K562 (cell line): ENCODE measurements around the gene DCST1. TPM values are rescaled to one million over a fixed set of nuclear protein-coding genes. Genes with fewer than 3 reads are reported as not detected.

Source experiments
- BRF1 ChIP-seq: IDR thresholded peaks from 3 replicates; pipeline ENCODE4 v1.6.1; 2011; ENCODE audit warnings: borderline replicate concordance, mild to moderate bottlenecking; ENCODE audit not compliant: insufficient read length; ENCODE audit errors: extremely low read depth
- CHD2 ChIP-seq: IDR thresholded peaks from 2 replicates; pipeline ENCODE4 v1.6.1; 2011; ENCODE audit warnings: low read depth, low read length
- E2F3 ChIP-seq: fragments of 250-450 bp; sonication (Bioruptor Pico); IDR thresholded peaks from 2 replicates; pipeline ENCODE4 v1.4.0; 2020; ENCODE audit warnings: mild to moderate bottlenecking
- ERF ChIP-seq: fragments of 450-650 bp; formaldehyde crosslinking; IDR thresholded peaks from 2 replicates; pipeline ENCODE4 v1.4.0; 2020; ENCODE audit warnings: mild to moderate bottlenecking, mixed read lengths
- ETS1 ChIP-seq: conservative IDR thresholded peaks from 2 replicates; pipeline ENCODE4 v1.6.1; 2011; ENCODE audit warnings: low read depth, mild to moderate bottlenecking, low read length; ENCODE audit not compliant: control insufficient read depth
- FOXJ2 ChIP-seq: fragments of 200-800 bp; sonication (Bioruptor generic); IDR thresholded peaks from 2 replicates; pipeline ENCODE4 v1.6.1; 2016; ENCODE audit warnings: missing genetic modification characterization, missing compliant biosample characterization
- HDAC3 ChIP-seq: fragments of 450-650 bp; IDR thresholded peaks from 2 replicates; pipeline ENCODE4 v1.6.1; 2018; ENCODE audit warnings: borderline replicate concordance, mild to moderate bottlenecking, moderate library complexity; ENCODE audit not compliant: partially characterized antibody
- KDM5B ChIP-seq: fragments of 200-600 bp; sonication (generic); IDR thresholded peaks from 2 replicates; pipeline ENCODE4 v1.6.1; 2012; ENCODE audit warnings: low read depth, mild to moderate bottlenecking, moderate library complexity, low read length, control low read depth, inconsistent platforms; ENCODE audit not compliant: insufficient replicate concordance
- MTF1 ChIP-seq: fragments of 250-450 bp; sonication (Bioruptor Pico); IDR thresholded peaks from 2 replicates; pipeline ENCODE4 v1.9.0; 2021; ENCODE audit warnings: moderate library complexity, mild to moderate bottlenecking, inconsistent platforms, borderline replicate concordance
- NCOA1 ChIP-seq: fragments of 450-650 bp; IDR thresholded peaks from 2 replicates; pipeline ENCODE4 v1.6.1; 2016; ENCODE audit warnings: low read depth
- NFE2L1 ChIP-seq: fragments of 450-650 bp; IDR thresholded peaks from 2 replicates; pipeline ENCODE4 v1.6.1; 2016; ENCODE audit warnings: missing genetic modification characterization, low read depth, mild to moderate bottlenecking, missing compliant biosample characterization, moderate library complexity, borderline replicate concordance
- NONO ChIP-seq, 2 experiments: fragments of 200-400 bp in 1 of 2; fragments of 450-650 bp in 1 of 2; formaldehyde crosslinking in 1 of 2; IDR thresholded peaks; 2 replicates each; pipeline ENCODE4 v1.6.1; 2017; ENCODE audit warnings: low read depth in 2 of 2, mild to moderate bottlenecking in 2 of 2, moderate library complexity in 2 of 2, low read length in 1 of 2
- PTBP1 ChIP-seq: fragments of 200-400 bp; formaldehyde crosslinking; IDR thresholded peaks from 2 replicates; pipeline ENCODE4 v1.6.1; 2017; ENCODE audit warnings: low read depth, low read length
- RFX7 ChIP-seq: fragments of 250-450 bp; sonication (Bioruptor Pico); IDR thresholded peaks from 2 replicates; pipeline ENCODE4 v1.5.1; 2021; ENCODE audit warnings: mild to moderate bottlenecking
- SAFB ChIP-seq: fragments of 200-400 bp; formaldehyde crosslinking; IDR thresholded peaks from 2 replicates; pipeline ENCODE4 v1.6.1; 2017; ENCODE audit warnings: low read depth, low read length, borderline replicate concordance
- TAF15 ChIP-seq: fragments of 200-400 bp; formaldehyde crosslinking; IDR thresholded peaks from 2 replicates; pipeline ENCODE4 v1.6.1; 2017; ENCODE audit warnings: mild to moderate bottlenecking, low read depth, low read length, moderate library complexity
- ZBTB12 ChIP-seq: fragments of 250-450 bp; sonication (Bioruptor Pico); IDR thresholded peaks from 2 replicates; pipeline ENCODE4 v1.4.0; 2020
- ZNF408 ChIP-seq: fragments of 250-450 bp; sonication (Bioruptor Pico); IDR thresholded peaks from 2 replicates; pipeline ENCODE4 v1.4.0; 2020; ENCODE audit warnings: low read depth, mild to moderate bottlenecking, moderate library complexity
- ZNF764 ChIP-seq: fragments of 250-450 bp; sonication (Bioruptor Pico); IDR thresholded peaks from 2 replicates; pipeline ENCODE4 v1.4.0; 2020; ENCODE audit warnings: low read depth, mild to moderate bottlenecking, moderate library complexity
- polyA plus RNA-seq, 8 experiments: library from polyadenylated mRNA; depleted of rRNA in 4 of 8; stranded (reverse) in 5 of 8; unstranded in 3 of 8; fragments of >200 nt; fragmentation: Nextera tagmentation in 2 of 8; fragmentation: Illumina TruSeq in 1 of 8; extraction: Ambion mirVana in 2 of 8; extraction: Trizol in 1 of 8; gene quantifications; 2 replicates each; pipeline versions ENCODE4 v1.2.1 to v1.2.3, GENCODE V29; 2011 to 2014; ENCODE audit warnings: inconsistent platforms in 1 of 8, missing spikeins in 1 of 8
- total RNA-seq, 7 experiments: library from RNA; depleted of rRNA in 6 of 7; stranded (reverse); fragments of >200 nt in 6 of 7; fragmentation: Illumina TruSeq in 2 of 7; extraction: Trizol in 2 of 7; gene quantifications; 2 replicates each; pipeline versions ENCODE4 v1.2.1 to v1.2.3, GENCODE V29; 2011 to 2021; ENCODE audit warnings: low replicate concordance in 1 of 7
- TF ChIP-seq, protein P1 (sequence below), 2 experiments: fragments of 150-350 bp in 1 of 2; IDR thresholded peaks; 2 replicates each; pipeline ENCODE4 v1.6.1; 2012 to 2016; ENCODE audit warnings: low read depth in 2 of 2, low read length in 2 of 2, mild to moderate bottlenecking in 1 of 2, moderate library complexity in 1 of 2
- TF ChIP-seq, protein P2 (sequence below): sonication (generic); formaldehyde crosslinking; IDR thresholded peaks from 2 replicates; pipeline ENCODE4 v1.8.1; 2022; ENCODE audit warnings: missing genetic modification reagents

Gene DCST1
- total and polyA plus RNA-seq, 9 of the 15 experiments (the other 6 are each of a cell fraction or from before 2014, with no cell fraction given): not detected

DNA sequence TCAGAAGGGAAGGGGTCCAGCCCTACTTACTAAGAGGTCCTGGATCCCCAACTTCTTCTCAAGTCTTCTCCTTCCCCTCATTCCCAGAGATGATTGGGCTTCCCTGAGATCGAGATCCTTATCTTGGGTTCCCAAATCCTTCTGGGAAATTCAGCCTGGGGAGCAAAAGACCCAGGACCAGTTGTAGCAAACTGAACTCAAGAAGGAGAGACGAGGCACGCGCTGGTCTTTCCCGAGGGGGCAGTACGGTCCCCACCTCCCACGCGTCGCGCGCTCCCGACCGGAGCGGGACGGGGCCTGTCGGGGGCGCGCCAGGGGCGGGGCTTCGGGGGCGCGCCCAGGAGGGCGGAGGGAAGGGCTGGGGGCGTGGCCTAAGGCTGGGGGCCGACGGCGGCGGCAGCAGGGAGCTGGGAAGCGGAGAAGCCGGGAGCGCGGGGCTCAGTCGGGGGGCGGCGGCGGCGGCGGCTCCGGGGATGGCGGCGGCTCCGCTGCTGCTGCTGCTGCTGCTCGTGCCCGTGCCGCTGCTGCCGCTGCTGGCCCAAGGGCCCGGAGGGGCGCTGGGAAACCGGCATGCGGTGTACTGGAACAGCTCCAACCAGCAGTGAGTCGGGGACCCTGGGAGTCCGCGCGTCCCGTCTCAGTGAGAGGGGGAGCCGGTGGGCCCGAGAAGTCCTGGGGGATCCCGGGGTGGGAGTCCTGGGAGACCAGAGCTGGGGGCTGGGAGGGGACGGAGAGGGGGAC is 45.0 kb downstream of the DCST1 start, which contains the start of gene EFNA3 (continued):
- TF ChIP-seq ETS1: 0 out of 2 replicates have a peak, but pooled peaks have one; percentile 10
- TF ChIP-seq, protein P1, sequence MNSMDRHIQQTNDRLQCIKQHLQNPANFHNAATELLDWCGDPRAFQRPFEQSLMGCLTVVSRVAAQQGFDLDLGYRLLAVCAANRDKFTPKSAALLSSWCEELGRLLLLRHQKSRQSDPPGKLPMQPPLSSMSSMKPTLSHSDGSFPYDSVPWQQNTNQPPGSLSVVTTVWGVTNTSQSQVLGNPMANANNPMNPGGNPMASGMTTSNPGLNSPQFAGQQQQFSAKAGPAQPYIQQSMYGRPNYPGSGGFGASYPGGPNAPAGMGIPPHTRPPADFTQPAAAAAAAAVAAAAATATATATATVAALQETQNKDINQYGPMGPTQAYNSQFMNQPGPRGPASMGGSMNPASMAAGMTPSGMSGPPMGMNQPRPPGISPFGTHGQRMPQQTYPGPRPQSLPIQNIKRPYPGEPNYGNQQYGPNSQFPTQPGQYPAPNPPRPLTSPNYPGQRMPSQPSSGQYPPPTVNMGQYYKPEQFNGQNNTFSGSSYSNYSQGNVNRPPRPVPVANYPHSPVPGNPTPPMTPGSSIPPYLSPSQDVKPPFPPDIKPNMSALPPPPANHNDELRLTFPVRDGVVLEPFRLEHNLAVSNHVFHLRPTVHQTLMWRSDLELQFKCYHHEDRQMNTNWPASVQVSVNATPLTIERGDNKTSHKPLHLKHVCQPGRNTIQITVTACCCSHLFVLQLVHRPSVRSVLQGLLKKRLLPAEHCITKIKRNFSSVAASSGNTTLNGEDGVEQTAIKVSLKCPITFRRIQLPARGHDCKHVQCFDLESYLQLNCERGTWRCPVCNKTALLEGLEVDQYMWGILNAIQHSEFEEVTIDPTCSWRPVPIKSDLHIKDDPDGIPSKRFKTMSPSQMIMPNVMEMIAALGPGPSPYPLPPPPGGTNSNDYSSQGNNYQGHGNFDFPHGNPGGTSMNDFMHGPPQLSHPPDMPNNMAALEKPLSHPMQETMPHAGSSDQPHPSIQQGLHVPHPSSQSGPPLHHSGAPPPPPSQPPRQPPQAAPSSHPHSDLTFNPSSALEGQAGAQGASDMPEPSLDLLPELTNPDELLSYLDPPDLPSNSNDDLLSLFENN (IDR thresholded peaks at IDR 0.05; ENCODE audit: low read depth in 2 of 2, low read length in 2 of 2): no peak
- no peak for TF ChIP-seq KDM5B
- TF ChIP-seq NCOA1: no peak
- TF ChIP-seq RFX7: no peak
- no peak for TF ChIP-seq SAFB
- no peak for TF ChIP-seq PTBP1
- no peak for TF ChIP-seq MTF1 (CRISPR knock-in tag)
- TF ChIP-seq NFE2L1 (tag): no peak
- TF ChIP-seq ZNF408 (CRISPR knock-in tag): no peak
- no peak for TF ChIP-seq ERF (CRISPR knock-in tag)
- TF ChIP-seq TAF15: no peak
- TF ChIP-seq FOXJ2 (tag): no peak
- TF ChIP-seq ZNF764 (CRISPR knock-in tag): no peak
- TF ChIP-seq CHD2: no peak
- no peak for TF ChIP-seq HDAC3
- TF ChIP-seq E2F3: no peak
- no peak for TF ChIP-seq BRF1
- 0 out of 4 replicates have a peak, but pooled peaks of 1 of the 2 experiments have one; percentile 53 for TF ChIP-seq NONO (IDR thresholded peaks at IDR 0.05; ENCODE audit: low read depth in 2 of 2, low read length in 1 of 2)
- TF ChIP-seq ZBTB12 (CRISPR knock-in tag): no peak
- TF ChIP-seq, protein P2, sequence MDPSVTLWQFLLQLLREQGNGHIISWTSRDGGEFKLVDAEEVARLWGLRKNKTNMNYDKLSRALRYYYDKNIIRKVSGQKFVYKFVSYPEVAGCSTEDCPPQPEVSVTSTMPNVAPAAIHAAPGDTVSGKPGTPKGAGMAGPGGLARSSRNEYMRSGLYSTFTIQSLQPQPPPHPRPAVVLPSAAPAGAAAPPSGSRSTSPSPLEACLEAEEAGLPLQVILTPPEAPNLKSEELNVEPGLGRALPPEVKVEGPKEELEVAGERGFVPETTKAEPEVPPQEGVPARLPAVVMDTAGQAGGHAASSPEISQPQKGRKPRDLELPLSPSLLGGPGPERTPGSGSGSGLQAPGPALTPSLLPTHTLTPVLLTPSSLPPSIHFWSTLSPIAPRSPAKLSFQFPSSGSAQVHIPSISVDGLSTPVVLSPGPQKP (CRISPR knock-in tag): no peak
